COLO829 (cell line): ENCODE results near the gene CEP290.
A peak's percentile ranks its signal among the peaks of the same experiment; 100 is the strongest.
"Not testable (repeated sequence)": the region's sequence is repeated elsewhere in the genome, so short reads cannot be mapped to it uniquely, and the experiment has no call there.

ENCODE experiments used
- DNase-seq: peaks from one replicate; pipeline ENCODE4 v3.0.0; 2012; ENCODE audit warnings: low spot score

The CEP290 gene

GRCh38 chr12:88056571-88056970 lies 85.3 kb downstream of the CEP290 start:
- no peak for DNase-seq

GRCh38 chr12:88052686-88053085 lies 89.2 kb downstream of the CEP290 start:
- DNase-seq, result no peak

GRCh38 chr12:88044035-88044434 lies 97.9 kb downstream of the CEP290 start:
- DNase-seq, result no peak

- no peak for DNase-seq
Observed at GRCh38 chr12:88037770-88038169, 104.1 kb downstream of the CEP290 start.

GRCh38 chr12:88036353-88036965 lies 105.4 kb downstream of the CEP290 start:
- no peak for DNase-seq

GRCh38 chr12:88035907-88036289 lies 106.0 kb downstream of the CEP290 start:
- DNase-seq, result no peak

- peak; percentile 77 for DNase-seq
Observed at GRCh38 chr12:88035271-88035906, 106.5 kb downstream of the CEP290 start.

GRCh38 chr12:88031161-88031560 lies 110.7 kb downstream of the CEP290 start:
- DNase-seq, result not testable (repeated sequence)

- DNase-seq, result no peak
Observed at GRCh38 chr12:88029093-88029665, 112.7 kb downstream of the CEP290 start, which contains the start of gene C12orf50. Gene C12orf50, minus strand, starts transcription at chr12:88029401. Its CDS starts 2,439 bp downstream, at chr12:88026962.

GRCh38 chr12:88026196-88026595 lies 115.7 kb downstream of the CEP290 start:
- DNase-seq, result no peak

GRCh38 chr12:88017964-88018363 lies 123.9 kb downstream of the CEP290 start:
- DNase-seq, result no peak

- no peak for DNase-seq
Observed at GRCh38 chr12:88015825-88016224, 126.1 kb downstream of the CEP290 start.

- DNase-seq, result no peak
Observed at GRCh38 chr12:88011755-88012154, 130.1 kb downstream of the CEP290 start.

GRCh38 chr12:88006351-88006750 lies 135.5 kb downstream of the CEP290 start:
- DNase-seq, result no peak

GRCh38 chr12:88001327-88001726 lies 140.6 kb downstream of the CEP290 start:
- DNase-seq, result no peak
